ENCODE data around the gene LZTS3. TPM values are rescaled to one million over a fixed set of nuclear protein-coding genes. Genes with fewer than 3 reads are reported as not detected.

The LZTS3 gene
- 3.0 and 5.2 TPM in 2 replicates for total RNA-seq

GRCh38 chr20:3172933-3173609, at the start of gene LZTS3:
TSS of gene LZTS3 (minus strand) at chr20:3173549. CDS start at chr20:3167163, 6,386 bp downstream.

GRCh38 chr20:3209257-3209945, 36.1 kb upstream of the LZTS3 start, which contains the start of gene ITPA:
TSS of gene ITPA (plus strand) at chr20:3209498. CDS start at chr20:3209552, 54 bp downstream.

DNA sequence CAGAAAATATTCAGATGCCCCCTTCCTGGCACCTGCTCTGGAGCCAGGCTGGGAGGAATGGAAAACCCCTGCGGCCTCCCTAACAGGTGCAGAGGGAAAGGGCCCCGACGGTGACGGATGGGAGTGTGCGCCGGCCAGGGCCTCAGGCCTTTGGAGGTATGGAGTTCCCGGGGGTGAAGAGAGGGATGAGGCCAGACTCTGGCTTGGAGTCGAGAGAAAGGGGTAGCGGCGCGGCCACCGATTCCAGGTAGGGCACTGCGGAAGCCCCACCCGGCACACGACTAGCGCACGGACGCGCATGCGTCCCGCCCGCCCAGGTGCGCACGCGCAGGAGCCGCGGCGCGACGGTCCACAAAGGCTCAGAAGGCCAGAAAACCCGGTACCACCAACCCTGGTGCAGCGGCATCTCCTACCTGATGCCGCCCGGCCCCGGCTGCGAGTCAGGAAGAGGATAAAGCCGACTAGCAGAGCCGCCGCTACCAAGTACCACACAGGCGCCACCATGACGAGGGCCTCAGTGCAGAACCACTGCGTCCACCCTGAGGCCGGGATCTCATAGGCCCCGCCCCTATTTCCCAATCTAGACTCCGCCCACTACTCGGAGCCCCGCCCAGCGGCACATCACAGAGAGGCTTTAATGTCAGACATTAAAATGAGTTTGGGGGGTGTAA, 30.9 kb upstream of the LZTS3 start, which contains the start of gene DDRGK1:
Gene DDRGK1, minus strand, starts transcription at position 559 of the 671 bp plus-strand sequence. Its CDS starts 55 bp downstream, at position 504.

Other genes with a start within 250 kb of the LZTS3 start
- gene GNRH2, start 129.9 kb downstream of the LZTS3 start, total RNA-seq: 0.59 TPM in 1 of 2 replicates, not detected in the other
- gene MRPS26, start 127.5 kb downstream of the LZTS3 start, total RNA-seq: 25.2 and 30.6 TPM in 2 replicates
- gene OXT, start 101.9 kb downstream of the LZTS3 start, total RNA-seq: not detected in 2 replicates
- not detected in 2 replicates for gene AVP, start 88.8 kb downstream of the LZTS3 start, total RNA-seq
- gene FASTKD5, start 13.7 kb downstream of the LZTS3 start, total RNA-seq: 11.6 and 16.5 TPM in 2 replicates
- 2.4 and 3.6 TPM in 2 replicates for gene UBOX5, start 13.7 kb downstream of the LZTS3 start, total RNA-seq
- 26.4 and 30.3 TPM in 2 replicates for gene DDRGK1, start 31.1 kb upstream of the LZTS3 start, total RNA-seq
- 16.6 and 19.3 TPM in 2 replicates for gene ITPA, start 35.9 kb upstream of the LZTS3 start, total RNA-seq
- gene SLC4A11, start 65.6 kb upstream of the LZTS3 start, total RNA-seq: 1.2 and 1.9 TPM in 2 replicates
- 18.4 and 33.4 TPM in 2 replicates for gene DNAAF9, start 234.1 kb upstream of the LZTS3 start, total RNA-seq

Data from smooth muscle cell of the umbilical artery (primary cell).